HEK293 (cell line): ENCODE data around the gene AGMO.

ENCODE experiments used
- GLIS1 ChIP-seq: fragments of 450-650 bp; formaldehyde crosslinking; IDR thresholded peaks from 2 replicates; pipeline ENCODE4 v1.5.1; 2016; ENCODE audit warnings: missing biosample characterization, missing genetic modification characterization
- ZNF274 ChIP-seq, 2 experiments: fragments of 200-500 bp in 1 of 2; fragments of 450-650 bp in 1 of 2; sonication (Bioruptor generic) in 1 of 2; formaldehyde crosslinking in 1 of 2; IDR thresholded peaks; 2 replicates each; pipeline versions ENCODE4 v1.5.1 to v1.6.1; 2014 to 2016; ENCODE audit warnings: borderline replicate concordance in 1 of 2, inconsistent platforms in 1 of 2, low read length in 1 of 2, missing biosample characterization in 1 of 2, missing genetic modification characterization in 1 of 2
- ZNF548 ChIP-seq: fragments of 450-650 bp; formaldehyde crosslinking; IDR thresholded peaks from 2 replicates; pipeline ENCODE4 v1.5.1; 2016; ENCODE audit warnings: missing biosample characterization, missing genetic modification characterization
- ZNF549 ChIP-seq: fragments of 450-650 bp; IDR thresholded peaks from 2 replicates; pipeline ENCODE4 v1.5.1; 2018; ENCODE audit warnings: missing biosample characterization, missing genetic modification characterization, mild to moderate bottlenecking, inconsistent platforms, moderate library complexity
- ZNF677 ChIP-seq: fragments of 450-650 bp; IDR thresholded peaks from 2 replicates; pipeline ENCODE4 v1.5.0; 2018; ENCODE audit warnings: missing biosample characterization, mild to moderate bottlenecking, missing genetic modification characterization, moderate library complexity
- TF ChIP-seq, protein P1 (sequence below): fragments of 450-650 bp; formaldehyde crosslinking; IDR thresholded peaks from 2 replicates; pipeline ENCODE4 v1.5.1; 2016; ENCODE audit warnings: missing biosample characterization, missing genetic modification characterization
- TF ChIP-seq, protein P2 (sequence below): fragments of 450-650 bp; formaldehyde crosslinking; IDR thresholded peaks from 2 replicates; pipeline ENCODE4 v1.5.1; 2016; ENCODE audit warnings: missing biosample characterization, missing genetic modification characterization
- TF ChIP-seq, protein P3 (sequence below): fragments of 450-650 bp; formaldehyde crosslinking; IDR thresholded peaks from 2 replicates; pipeline ENCODE4 v1.5.1; 2016; ENCODE audit warnings: missing biosample characterization, missing genetic modification characterization

DNA sequence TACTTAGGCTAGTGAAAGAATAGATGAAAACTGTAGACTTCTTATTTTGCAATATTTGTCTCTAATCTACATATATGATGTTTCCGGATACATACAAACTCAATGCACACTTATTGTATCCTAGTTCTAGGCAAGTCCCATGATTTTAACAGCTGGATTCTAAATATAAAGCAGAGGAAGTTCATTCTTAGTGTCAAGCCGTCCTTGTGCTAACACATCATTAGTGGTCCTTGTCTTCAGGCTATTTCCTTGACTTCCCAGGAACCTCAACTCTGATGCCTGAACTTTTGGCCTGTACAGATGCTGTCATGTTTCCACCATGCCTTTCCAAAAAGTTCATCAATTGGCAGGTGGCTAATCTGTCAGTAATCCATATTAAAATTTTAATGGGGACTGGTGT is 357.4 kb downstream of the AGMO start:
- TF ChIP-seq ZNF548 (tag by site-specific recombination) (no peak), ZNF549 (tag by site-specific recombination) (no peak), ZNF677 (no peak), GLIS1 (tag by site-specific recombination) (no peak), ZNF274 (IDR thresholded peaks at IDR 0.05; ENCODE audit: low read length) (no peak), ZNF274 (tag by site-specific recombination; IDR thresholded peaks at IDR 0.05; ENCODE audit: borderline replicate concordance) (no peak)
- TF ChIP-seq, protein P1, sequence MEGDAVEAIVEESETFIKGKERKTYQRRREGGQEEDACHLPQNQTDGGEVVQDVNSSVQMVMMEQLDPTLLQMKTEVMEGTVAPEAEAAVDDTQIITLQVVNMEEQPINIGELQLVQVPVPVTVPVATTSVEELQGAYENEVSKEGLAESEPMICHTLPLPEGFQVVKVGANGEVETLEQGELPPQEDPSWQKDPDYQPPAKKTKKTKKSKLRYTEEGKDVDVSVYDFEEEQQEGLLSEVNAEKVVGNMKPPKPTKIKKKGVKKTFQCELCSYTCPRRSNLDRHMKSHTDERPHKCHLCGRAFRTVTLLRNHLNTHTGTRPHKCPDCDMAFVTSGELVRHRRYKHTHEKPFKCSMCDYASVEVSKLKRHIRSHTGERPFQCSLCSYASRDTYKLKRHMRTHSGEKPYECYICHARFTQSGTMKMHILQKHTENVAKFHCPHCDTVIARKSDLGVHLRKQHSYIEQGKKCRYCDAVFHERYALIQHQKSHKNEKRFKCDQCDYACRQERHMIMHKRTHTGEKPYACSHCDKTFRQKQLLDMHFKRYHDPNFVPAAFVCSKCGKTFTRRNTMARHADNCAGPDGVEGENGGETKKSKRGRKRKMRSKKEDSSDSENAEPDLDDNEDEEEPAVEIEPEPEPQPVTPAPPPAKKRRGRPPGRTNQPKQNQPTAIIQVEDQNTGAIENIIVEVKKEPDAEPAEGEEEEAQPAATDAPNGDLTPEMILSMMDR: no peak
- TF ChIP-seq, protein P2, sequence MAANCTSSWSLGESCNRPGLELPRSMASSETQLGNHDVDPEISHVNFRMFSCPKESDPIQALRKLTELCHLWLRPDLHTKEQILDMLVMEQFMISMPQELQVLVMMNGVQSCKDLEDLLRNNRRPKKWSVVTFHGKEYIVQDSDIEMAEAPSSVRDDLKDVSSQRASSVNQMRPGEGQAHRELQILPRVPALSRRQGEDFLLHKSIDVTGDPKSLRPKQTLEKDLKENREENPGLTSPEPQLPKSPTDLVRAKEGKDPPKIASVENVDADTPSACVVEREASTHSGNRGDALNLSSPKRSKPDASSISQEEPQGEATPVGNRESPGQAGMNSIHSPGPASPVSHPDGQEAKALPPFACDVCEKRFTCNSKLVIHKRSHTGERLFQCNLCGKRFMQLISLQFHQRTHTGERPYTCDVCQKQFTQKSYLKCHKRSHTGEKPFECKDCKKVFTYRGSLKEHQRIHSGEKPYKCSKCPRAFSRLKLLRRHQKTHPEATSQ (tag by site-specific recombination): no peak
- TF ChIP-seq, protein P3, sequence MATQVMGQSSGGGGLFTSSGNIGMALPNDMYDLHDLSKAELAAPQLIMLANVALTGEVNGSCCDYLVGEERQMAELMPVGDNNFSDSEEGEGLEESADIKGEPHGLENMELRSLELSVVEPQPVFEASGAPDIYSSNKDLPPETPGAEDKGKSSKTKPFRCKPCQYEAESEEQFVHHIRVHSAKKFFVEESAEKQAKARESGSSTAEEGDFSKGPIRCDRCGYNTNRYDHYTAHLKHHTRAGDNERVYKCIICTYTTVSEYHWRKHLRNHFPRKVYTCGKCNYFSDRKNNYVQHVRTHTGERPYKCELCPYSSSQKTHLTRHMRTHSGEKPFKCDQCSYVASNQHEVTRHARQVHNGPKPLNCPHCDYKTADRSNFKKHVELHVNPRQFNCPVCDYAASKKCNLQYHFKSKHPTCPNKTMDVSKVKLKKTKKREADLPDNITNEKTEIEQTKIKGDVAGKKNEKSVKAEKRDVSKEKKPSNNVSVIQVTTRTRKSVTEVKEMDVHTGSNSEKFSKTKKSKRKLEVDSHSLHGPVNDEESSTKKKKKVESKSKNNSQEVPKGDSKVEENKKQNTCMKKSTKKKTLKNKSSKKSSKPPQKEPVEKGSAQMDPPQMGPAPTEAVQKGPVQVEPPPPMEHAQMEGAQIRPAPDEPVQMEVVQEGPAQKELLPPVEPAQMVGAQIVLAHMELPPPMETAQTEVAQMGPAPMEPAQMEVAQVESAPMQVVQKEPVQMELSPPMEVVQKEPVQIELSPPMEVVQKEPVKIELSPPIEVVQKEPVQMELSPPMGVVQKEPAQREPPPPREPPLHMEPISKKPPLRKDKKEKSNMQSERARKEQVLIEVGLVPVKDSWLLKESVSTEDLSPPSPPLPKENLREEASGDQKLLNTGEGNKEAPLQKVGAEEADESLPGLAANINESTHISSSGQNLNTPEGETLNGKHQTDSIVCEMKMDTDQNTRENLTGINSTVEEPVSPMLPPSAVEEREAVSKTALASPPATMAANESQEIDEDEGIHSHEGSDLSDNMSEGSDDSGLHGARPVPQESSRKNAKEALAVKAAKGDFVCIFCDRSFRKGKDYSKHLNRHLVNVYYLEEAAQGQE (tag by site-specific recombination): no peak
